GM12874 (cell line): ENCODE results near the gene SNN.

Experiments
- CTCF ChIP-seq: IDR thresholded peaks from 2 replicates; pipeline ENCODE4 v1.5.1; 2011; ENCODE audit warnings: low read depth, mild to moderate bottlenecking, control low read depth, low read length, moderate library complexity; ENCODE audit not compliant: insufficient read depth

The SNN gene

GRCh38 chr16:11698271-11698689 lies 30.0 kb downstream of the SNN start:
- no peak for TF ChIP-seq CTCF

- no peak for TF ChIP-seq CTCF
These were observed 31.1 kb downstream of the SNN start for GRCh38 chr16:11699234-11699894.

GRCh38 chr16:11700264-11701029 lies 32.2 kb downstream of the SNN start:
- no peak for TF ChIP-seq CTCF

GRCh38 chr16:11705311-11706025 lies 37.2 kb downstream of the SNN start:
- no peak for TF ChIP-seq CTCF

GRCh38 chr16:11706180-11706742 lies 38.0 kb downstream of the SNN start:
- no peak for TF ChIP-seq CTCF

GRCh38 chr16:11707679-11708197 lies 39.5 kb downstream of the SNN start:
- no peak for TF ChIP-seq CTCF

- TF ChIP-seq CTCF = no peak
These were observed 40.2 kb downstream of the SNN start for GRCh38 chr16:11708421-11708820.
